Activated CD4-positive, alpha-beta T cell treated with anti-CD3 and anti-CD28 coated beads for 4 hours (primary cell): Measurements from ENCODE around the gene PARVG.

ENCODE experiments used
- DNase-seq, 2 donors: peaks; one replicate each; pipeline ENCODE4 v3.0.0-alpha.2; 2020

Gene PARVG

GRCh38 chr22:44155115-44155514, 25.6 kb upstream of the PARVG start:
- DNase-seq: no peak

- no peak for DNase-seq
Measured at GRCh38 chr22:44157916-44158618, 22.7 kb upstream of the PARVG start.

GRCh38 chr22:44158816-44159215, 21.9 kb upstream of the PARVG start:
- no peak for DNase-seq

- DNase-seq: no peak
Measured at GRCh38 chr22:44159221-44159620, 21.5 kb upstream of the PARVG start.

- DNase-seq: no peak
Measured at GRCh38 chr22:44159811-44160210, 20.9 kb upstream of the PARVG start.

GRCh38 chr22:44160421-44160820, 20.3 kb upstream of the PARVG start:
- DNase-seq: no peak

GRCh38 chr22:44161673-44162072, 19.1 kb upstream of the PARVG start:
- no peak for DNase-seq

- DNase-seq: no peak
Measured at GRCh38 chr22:44162960-44163359, 17.8 kb upstream of the PARVG start.

- no peak for DNase-seq
Measured at GRCh38 chr22:44163536-44163935, 17.2 kb upstream of the PARVG start.

GRCh38 chr22:44164031-44164430, 16.7 kb upstream of the PARVG start:
- no peak for DNase-seq

GRCh38 chr22:44165286-44165874, 15.3 kb upstream of the PARVG start:
- DNase-seq: no peak

- DNase-seq: no peak
Measured at GRCh38 chr22:44166498-44167276, 14.0 kb upstream of the PARVG start.

GRCh38 chr22:44167501-44167900, 13.2 kb upstream of the PARVG start:
- DNase-seq: no peak

GRCh38 chr22:44168206-44168605, 12.5 kb upstream of the PARVG start:
- no peak for DNase-seq

- DNase-seq: no peak
Measured at GRCh38 chr22:44170470-44170869, 10.3 kb upstream of the PARVG start.

- DNase-seq: no peak
Measured at GRCh38 chr22:44171561-44171960, 9.2 kb upstream of the PARVG start.

GRCh38 chr22:44172370-44173108, 8.2 kb upstream of the PARVG start:
- DNase-seq: no peak

GRCh38 chr22:44173154-44173553, 7.6 kb upstream of the PARVG start:
- DNase-seq: no peak

GRCh38 chr22:44175676-44176075, 5.0 kb upstream of the PARVG start:
- no peak for DNase-seq

- no peak for DNase-seq
Measured at GRCh38 chr22:44179196-44179988, 1.3 kb upstream of the PARVG start.

GRCh38 chr22:44179989-44180705, 578 bp upstream of the PARVG start:
- DNase-seq: no peak
